Keratinocyte (primary cell): Measurements from ENCODE around the gene COL6A2. TPM values are rescaled to one million over a fixed set of nuclear protein-coding genes. Genes with fewer than 3 reads are reported as not detected.
"Not testable (repeated sequence)": the region's sequence is repeated elsewhere in the genome, so short reads cannot be mapped to it uniquely, and the experiment has no call there.

Experiments used
- DNase-seq: peaks from one replicate; pipeline ENCODE4 v3.0.0-alpha.2; 2011; ENCODE audit warnings: low read depth, missing footprints, low spot score
- FAIRE-seq: peaks from 2 replicates; lab custom pipeline; 2011; peaks lifted over from hg19 to GRCh38; lab: Jason Lieb, UNC
- H2AFZ ChIP-seq: 2 replicates; pipeline ENCODE4 v1.6.0; 2012; ENCODE audit warnings: low read length, control low read depth, inconsistent platforms; ENCODE audit not compliant: control insufficient read depth
- H3K27ac ChIP-seq: 2 replicates; pipeline ENCODE4 v1.5.1; 2011; ENCODE audit warnings: low read length; ENCODE audit not compliant: control insufficient read depth, insufficient read depth
- H3K27me3 ChIP-seq: 3 replicates; pipeline ENCODE4 v1.6.0; 2011; ENCODE audit warnings: low read length; ENCODE audit not compliant: control insufficient read depth, insufficient read depth; ENCODE audit errors: extremely low read depth
- H3K36me3 ChIP-seq, 2 experiments: 2 replicates in 1 of 2; 3 replicates in 1 of 2; pipeline ENCODE4 v1.5.1; 2011; ENCODE audit warnings: low read length in 2 of 2, mild to moderate bottlenecking in 1 of 2; ENCODE audit not compliant: control insufficient read depth in 2 of 2, insufficient read depth in 2 of 2; ENCODE audit errors: extremely low read depth in 1 of 2
- H3K4me1 ChIP-seq: 3 replicates; pipeline ENCODE4 v1.5.1; 2011; ENCODE audit warnings: low read length; ENCODE audit not compliant: control insufficient read depth, insufficient read depth; ENCODE audit errors: extremely low read depth
- H3K4me2 ChIP-seq: 3 replicates; pipeline ENCODE4 v1.6.0; 2011; ENCODE audit warnings: low read depth, low read length; ENCODE audit not compliant: control insufficient read depth, insufficient read depth; ENCODE audit errors: extremely low read depth
- H3K4me3 ChIP-seq, 3 experiments: fragments of 200-600 bp in 1 of 3; sonication (generic) in 1 of 3; 2 replicates in 2 of 3; 3 replicates in 1 of 3; pipeline ENCODE4 v1.5.1; 2011 to 2016; ENCODE audit warnings: low read length in 3 of 3, mild to moderate bottlenecking in 3 of 3, control low read depth in 2 of 3, inconsistent platforms in 1 of 3, low read depth in 1 of 3, mixed read lengths in 1 of 3, mixed run types in 1 of 3, moderate library complexity in 1 of 3; ENCODE audit not compliant: control insufficient read depth in 2 of 3, insufficient read depth in 2 of 3; ENCODE audit errors: extremely low read depth in 1 of 3
- H3K79me2 ChIP-seq: 2 replicates; pipeline ENCODE4 v1.6.0; 2012; ENCODE audit warnings: low read length; ENCODE audit not compliant: control insufficient read depth, insufficient read depth
- H3K9ac ChIP-seq: 3 replicates; pipeline ENCODE4 v1.6.0; 2011; ENCODE audit warnings: low read length; ENCODE audit not compliant: control insufficient read depth, insufficient read depth; ENCODE audit errors: extremely low read depth
- H3K9me1 ChIP-seq: 3 replicates; pipeline ENCODE4 v1.6.0; 2011; ENCODE audit warnings: low read length; ENCODE audit not compliant: control insufficient read depth, insufficient read depth; ENCODE audit errors: extremely low read depth
- H3K9me3 ChIP-seq: 2 replicates; pipeline ENCODE4 v1.5.1; 2012; ENCODE audit warnings: low read depth, low read length; ENCODE audit not compliant: control insufficient read depth
- H4K20me1 ChIP-seq: 3 replicates; pipeline ENCODE4 v1.6.0; 2011; ENCODE audit warnings: low read length; ENCODE audit not compliant: control insufficient read depth, insufficient read depth; ENCODE audit errors: extremely low read depth
- EZH2 ChIP-seq: IDR thresholded peaks from one replicate; pipeline ENCODE4 v1.6.1; 2012; ENCODE audit warnings: inconsistent platforms, mild to moderate bottlenecking, low read length, moderate library complexity
- dilution Hi-C: fragments of 300-500 bp; cut with MboI; formaldehyde crosslinking; loops from one replicate; pipeline ENCODE4 v1.7.0; 2020; ENCODE audit warnings: low sequenced_read_pairs; ENCODE audit not compliant: extremely low pct_ligation_motif_present
- polyA plus RNA-seq, 5 experiments: library from polyadenylated mRNA; depleted of rRNA in 3 of 5; stranded (reverse) in 3 of 5; stranded (forward) in 1 of 5; unstranded in 1 of 5; fragments of >200 nt; gene quantifications; 1 replicate in 1 of 5; 2 replicates in 3 of 5; 3 replicates in 1 of 5; pipeline versions ENCODE4 v1.2.1 to v1.2.3, GENCODE V29; 2011 to 2012; ENCODE audit warnings: missing spikeins in 2 of 5, low read depth in 1 of 5, low replicate concordance in 1 of 5
- TF ChIP-seq, protein P1 (sequence below), 3 experiments: IDR thresholded peaks in 1 of 3; conservative IDR thresholded peaks in 1 of 3; optimal IDR thresholded peaks in 1 of 3; 2 replicates in 2 of 3; 3 replicates in 1 of 3; pipeline versions ENCODE3 to v1.5.1; 2011; ENCODE audit warnings: low read length in 3 of 3, mild to moderate bottlenecking in 3 of 3, moderate library complexity in 2 of 3, control low read depth in 1 of 3, inconsistent platforms in 1 of 3; ENCODE audit not compliant: insufficient read depth in 2 of 3; ENCODE audit errors: extremely low read depth in 1 of 3

The COL6A2 gene
- polyA plus RNA-seq, 1 donor (not counting 4 experiments of a cell fraction or from before 2014, with no cell fraction given): 0.03 TPM

DNA sequence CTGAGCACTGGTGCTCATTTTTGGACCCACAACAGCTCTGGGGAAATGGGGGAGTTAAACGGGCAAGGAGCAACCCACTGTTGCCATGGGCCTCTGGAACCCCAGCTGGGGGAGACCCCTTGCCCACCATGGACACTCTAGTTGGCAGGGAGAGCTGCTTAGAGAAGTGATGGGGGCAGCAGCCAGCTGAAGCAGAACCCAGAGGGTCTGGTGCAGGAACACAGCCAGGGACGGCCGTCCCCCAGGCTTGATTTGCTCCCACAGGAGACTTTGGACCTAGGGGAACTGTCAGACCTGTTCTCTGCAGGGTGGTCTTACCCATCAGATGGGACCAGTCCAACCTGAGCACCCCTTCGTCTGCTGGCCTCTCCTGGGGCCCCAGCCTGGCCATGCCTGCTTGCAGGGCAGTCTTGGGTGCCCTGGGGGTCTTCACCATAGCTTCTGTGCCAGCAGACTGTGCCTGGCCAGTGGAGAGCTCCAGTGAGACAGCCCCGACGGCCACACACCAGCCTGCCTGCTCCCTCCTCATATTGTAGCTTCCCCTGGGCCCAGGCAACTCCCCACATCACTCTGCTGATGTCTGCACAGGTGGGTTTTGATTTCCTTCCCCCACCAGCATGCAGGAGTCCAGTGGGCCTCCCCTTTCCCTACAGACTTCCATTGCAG lies 75.1 kb downstream of the COL6A2 start:
- FAIRE-seq (no peak), DNase-seq (no peak)
- H3K4me3 ChIP-seq: no peak overlapping the region
- no peak overlapping the region for H3K9ac ChIP-seq
- dilution Hi-C loops: no loop called here
- no peak overlapping the region for H3K4me2 ChIP-seq
- H3K36me3 ChIP-seq: no peaks in the 10 kb centered on the region
- no peaks in the 10 kb centered on the region for H3K27me3 ChIP-seq
- H3K4me1 ChIP-seq: no peaks in the 10 kb centered on the region
- H3K9me1 ChIP-seq: no peaks in the 10 kb centered on the region
- no peaks in the 10 kb centered on the region for H3K79me2 ChIP-seq
- no peak overlapping the region for H3K27ac ChIP-seq
- H4K20me1 ChIP-seq: no peaks in the 10 kb centered on the region
- H2AFZ ChIP-seq: no peak overlapping the region
- TF ChIP-seq, protein P1, sequence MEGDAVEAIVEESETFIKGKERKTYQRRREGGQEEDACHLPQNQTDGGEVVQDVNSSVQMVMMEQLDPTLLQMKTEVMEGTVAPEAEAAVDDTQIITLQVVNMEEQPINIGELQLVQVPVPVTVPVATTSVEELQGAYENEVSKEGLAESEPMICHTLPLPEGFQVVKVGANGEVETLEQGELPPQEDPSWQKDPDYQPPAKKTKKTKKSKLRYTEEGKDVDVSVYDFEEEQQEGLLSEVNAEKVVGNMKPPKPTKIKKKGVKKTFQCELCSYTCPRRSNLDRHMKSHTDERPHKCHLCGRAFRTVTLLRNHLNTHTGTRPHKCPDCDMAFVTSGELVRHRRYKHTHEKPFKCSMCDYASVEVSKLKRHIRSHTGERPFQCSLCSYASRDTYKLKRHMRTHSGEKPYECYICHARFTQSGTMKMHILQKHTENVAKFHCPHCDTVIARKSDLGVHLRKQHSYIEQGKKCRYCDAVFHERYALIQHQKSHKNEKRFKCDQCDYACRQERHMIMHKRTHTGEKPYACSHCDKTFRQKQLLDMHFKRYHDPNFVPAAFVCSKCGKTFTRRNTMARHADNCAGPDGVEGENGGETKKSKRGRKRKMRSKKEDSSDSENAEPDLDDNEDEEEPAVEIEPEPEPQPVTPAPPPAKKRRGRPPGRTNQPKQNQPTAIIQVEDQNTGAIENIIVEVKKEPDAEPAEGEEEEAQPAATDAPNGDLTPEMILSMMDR (optimal IDR thresholded peaks at IDR 0.05 in 1 of 3, IDR thresholded peaks at IDR 0.05 in 1 of 3, conservative IDR thresholded peaks at IDR 0.05 in 1 of 3; ENCODE audit: extremely low read depth in 1 of 3, insufficient read depth in 2 of 3, low read length in 3 of 3): no peak
- TF ChIP-seq EZH2: no peak
- no peaks in the 10 kb centered on the region for H3K9me3 ChIP-seq

GRCh38 chr21:46173573-46173972 lies 75.7 kb downstream of the COL6A2 start:
- TF ChIP-seq, protein P1 (optimal IDR thresholded peaks at IDR 0.05 in 1 of 3, IDR thresholded peaks at IDR 0.05 in 1 of 3, conservative IDR thresholded peaks at IDR 0.05 in 1 of 3; ENCODE audit: extremely low read depth in 1 of 3, insufficient read depth in 2 of 3, low read length in 3 of 3): no peak
- TF ChIP-seq EZH2: no peak
- Histone ChIP-seq H4K20me1 (no peaks in the 10 kb centered on the region), H3K27me3 (no peaks in the 10 kb centered on the region), H3K4me2 (no peak overlapping the region), H3K79me2 (no peaks in the 10 kb centered on the region), H3K9me1 (no peaks in the 10 kb centered on the region), H3K9me3 (no peaks in the 10 kb centered on the region), H3K4me1 (no peaks in the 10 kb centered on the region), H3K9ac (no peak overlapping the region), H2AFZ (no peak overlapping the region), H3K27ac (no peak overlapping the region), H3K4me3 (no peak overlapping the region), H3K36me3 (no peaks in the 10 kb centered on the region)
- FAIRE-seq: no peak
- dilution Hi-C loops: no loop called here
- DNase-seq: no peak

DNA sequence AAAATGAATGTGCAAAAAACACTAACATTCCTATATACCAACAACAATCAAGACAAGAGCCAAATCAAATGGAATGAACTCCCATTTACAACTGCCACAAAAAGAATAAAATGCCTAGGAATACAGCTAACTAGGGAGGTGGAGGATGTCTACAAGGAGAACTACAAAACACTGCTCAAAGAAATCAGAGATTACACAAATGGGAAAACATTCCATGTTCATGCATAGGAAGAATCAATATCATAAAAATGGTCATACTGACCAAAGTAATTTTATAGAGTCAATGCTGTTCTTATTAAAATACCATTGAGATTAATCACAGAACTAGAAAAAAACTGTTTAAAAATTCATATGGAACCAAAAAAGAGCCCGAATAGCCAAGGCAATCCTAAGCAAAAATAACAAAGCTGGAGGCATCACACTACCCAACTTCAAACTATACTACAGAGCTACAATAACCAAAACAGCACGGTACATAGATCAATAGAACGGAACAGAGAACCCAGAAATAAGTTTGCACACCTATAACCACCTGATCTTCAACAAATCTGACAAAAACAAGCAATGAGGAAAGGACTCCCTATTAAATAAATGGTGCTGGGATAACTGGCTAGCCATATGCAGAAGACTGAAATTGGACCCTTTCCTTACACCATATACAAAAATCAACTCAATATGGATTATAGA lies 78.7 kb downstream of the COL6A2 start:
- H3K9ac ChIP-seq, H3K4me3 ChIP-seq, H3K4me1 ChIP-seq, DNase-seq, H3K36me3 ChIP-seq, dilution Hi-C loops, H3K9me1 ChIP-seq, H3K4me2 ChIP-seq, H3K79me2 ChIP-seq, H3K27ac ChIP-seq, H4K20me1 ChIP-seq, FAIRE-seq, H3K27me3 ChIP-seq, H3K9me3 ChIP-seq, H2AFZ ChIP-seq: not testable (repeated sequence)
